SU-DHL-6 (cell line): ENCODE results near the gene ZFYVE21.

ENCODE experiments used
- H2AFZ ChIP-seq: fragments of 200-600 bp; sonication (generic); 2 replicates; pipeline ENCODE4 v1.6.1; 2014; ENCODE audit warnings: low read depth, mild to moderate bottlenecking, moderate library complexity, mixed read lengths, antibody characterized with exemption, low read length; ENCODE audit not compliant: severe bottlenecking
- H3F3A ChIP-seq: fragments of 200-600 bp; shearing (Covaris generic); 2 replicates; pipeline ENCODE4 v1.6.0; 2016; ENCODE audit warnings: antibody characterized with exemption, mild to moderate bottlenecking; ENCODE audit not compliant: insufficient read depth
- H3K27ac ChIP-seq: fragments of 200-600 bp; sonication (generic); 2 replicates; pipeline ENCODE4 v1.5.1; 2016; ENCODE audit warnings: low read depth, mild to moderate bottlenecking, low read length, moderate library complexity, mixed read lengths
- H3K27me3 ChIP-seq: fragments of 200-600 bp; sonication (generic), shearing (Covaris generic); 2 replicates; pipeline ENCODE4 v1.6.0; 2014; ENCODE audit warnings: mild to moderate bottlenecking, low read length
- H3K36me3 ChIP-seq: fragments of 200-600 bp; sonication (generic); 2 replicates; pipeline ENCODE4 v1.6.1; 2014; ENCODE audit warnings: mild to moderate bottlenecking, low read length, mixed read lengths
- H3K4me2 ChIP-seq: fragments of 300-600, 200-600 bp; shearing (Covaris generic), sonication (generic); 2 replicates; pipeline ENCODE4 v1.6.0; 2014; ENCODE audit warnings: low read length, low read depth, mild to moderate bottlenecking; ENCODE audit not compliant: poor library complexity, severe bottlenecking
- H3K4me3 ChIP-seq: fragments of 200-600 bp; sonication (generic); 2 replicates; pipeline ENCODE4 v1.5.1; 2014; ENCODE audit warnings: antibody characterized with exemption, low read length, mild to moderate bottlenecking, mixed read lengths; ENCODE audit not compliant: insufficient read depth, poor library complexity, severe bottlenecking
- H3K79me2 ChIP-seq: fragments of 200-600 bp; sonication (generic); 2 replicates; pipeline ENCODE4 v1.6.1; 2014; ENCODE audit warnings: mild to moderate bottlenecking, low read length, moderate library complexity; ENCODE audit not compliant: insufficient read depth
- H3K9ac ChIP-seq: fragments of 200-600 bp; sonication (generic); 2 replicates; pipeline ENCODE4 v1.7.0; 2014; ENCODE audit warnings: mild to moderate bottlenecking, low read length
- H3K9me2 ChIP-seq: fragments of 200-600 bp; sonication (generic); replicated peaks from 2 replicates; pipeline ENCODE4 v1.6.1; 2014; ENCODE audit warnings: low read length; ENCODE audit not compliant: insufficient read depth
- H3K9me3 ChIP-seq: fragments of 200-600 bp; sonication (generic); 2 replicates; pipeline ENCODE4 v1.6.1; 2014; ENCODE audit warnings: low read length, mixed read lengths; ENCODE audit not compliant: insufficient read depth
- H4K20me1 ChIP-seq: fragments of 200-600 bp; sonication (generic); 2 replicates; pipeline ENCODE4 v1.6.1; 2014; ENCODE audit warnings: low read depth, mild to moderate bottlenecking, antibody characterized with exemption, low read length, moderate library complexity, mixed read lengths
- EZH2phosphoT487 ChIP-seq: fragments of 200-600 bp; sonication (generic), shearing (Covaris generic); conservative IDR thresholded peaks from 2 replicates; pipeline ENCODE4 v1.6.1; 2018; ENCODE audit warnings: mild to moderate bottlenecking, antibody characterized with exemption, low read length, moderate library complexity, mixed read lengths
- TF ChIP-seq, protein P1 (sequence below): fragments of 200-600 bp; sonication (generic); IDR thresholded peaks from one replicate; pipeline ENCODE4 v1.5.1; 2017; ENCODE audit warnings: antibody characterized with exemption, mild to moderate bottlenecking, low read length, moderate library complexity; ENCODE audit not compliant: insufficient read depth, poor library complexity, severe bottlenecking

ZFYVE21 gene

DNA sequence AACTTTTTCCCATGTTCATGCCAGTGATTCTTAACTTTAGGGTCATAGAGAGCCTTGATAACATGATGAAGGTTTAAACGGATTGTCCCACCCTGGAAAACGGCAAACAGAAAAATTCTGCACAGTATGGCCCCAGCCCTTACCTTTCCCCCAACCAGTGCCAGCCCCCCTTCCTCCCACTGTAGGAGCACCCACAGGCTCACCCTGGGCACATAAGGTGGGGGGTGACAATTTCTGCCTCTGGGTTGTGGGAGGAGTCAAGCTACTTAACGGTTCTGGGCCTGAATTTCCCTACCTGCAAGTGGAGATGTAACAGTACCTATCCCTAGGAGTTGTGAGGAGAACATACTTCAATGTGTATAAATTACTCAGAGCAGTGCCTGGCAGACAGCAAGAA is 18.4 kb upstream of the ZFYVE21 start:
- no peaks in the 10 kb centered on the region for H3K36me3 ChIP-seq
- H3K9me3 ChIP-seq = no peaks in the 10 kb centered on the region
- H3K79me2 ChIP-seq = no peaks in the 10 kb centered on the region
- peaks cover 74% of the 10 kb centered on the region for H3F3A ChIP-seq
- H3K27ac ChIP-seq = peak overlapping the region; percentile 95
- TF ChIP-seq EZH2phosphoT487 = no peak
- TF ChIP-seq, protein P1, sequence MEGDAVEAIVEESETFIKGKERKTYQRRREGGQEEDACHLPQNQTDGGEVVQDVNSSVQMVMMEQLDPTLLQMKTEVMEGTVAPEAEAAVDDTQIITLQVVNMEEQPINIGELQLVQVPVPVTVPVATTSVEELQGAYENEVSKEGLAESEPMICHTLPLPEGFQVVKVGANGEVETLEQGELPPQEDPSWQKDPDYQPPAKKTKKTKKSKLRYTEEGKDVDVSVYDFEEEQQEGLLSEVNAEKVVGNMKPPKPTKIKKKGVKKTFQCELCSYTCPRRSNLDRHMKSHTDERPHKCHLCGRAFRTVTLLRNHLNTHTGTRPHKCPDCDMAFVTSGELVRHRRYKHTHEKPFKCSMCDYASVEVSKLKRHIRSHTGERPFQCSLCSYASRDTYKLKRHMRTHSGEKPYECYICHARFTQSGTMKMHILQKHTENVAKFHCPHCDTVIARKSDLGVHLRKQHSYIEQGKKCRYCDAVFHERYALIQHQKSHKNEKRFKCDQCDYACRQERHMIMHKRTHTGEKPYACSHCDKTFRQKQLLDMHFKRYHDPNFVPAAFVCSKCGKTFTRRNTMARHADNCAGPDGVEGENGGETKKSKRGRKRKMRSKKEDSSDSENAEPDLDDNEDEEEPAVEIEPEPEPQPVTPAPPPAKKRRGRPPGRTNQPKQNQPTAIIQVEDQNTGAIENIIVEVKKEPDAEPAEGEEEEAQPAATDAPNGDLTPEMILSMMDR = no peak
- no peaks in the 10 kb centered on the region for H4K20me1 ChIP-seq
- H3K4me2 ChIP-seq = peak overlapping the region; percentile 55
- H3K4me3 ChIP-seq = no peak overlapping the region
- no peak overlapping the region for H2AFZ ChIP-seq
- peak overlapping the region; percentile 51 for H3K9ac ChIP-seq
- H3K27me3 ChIP-seq = no peaks in the 10 kb centered on the region
- no peaks in the 10 kb centered on the region for H3K9me2 ChIP-seq

DNA sequence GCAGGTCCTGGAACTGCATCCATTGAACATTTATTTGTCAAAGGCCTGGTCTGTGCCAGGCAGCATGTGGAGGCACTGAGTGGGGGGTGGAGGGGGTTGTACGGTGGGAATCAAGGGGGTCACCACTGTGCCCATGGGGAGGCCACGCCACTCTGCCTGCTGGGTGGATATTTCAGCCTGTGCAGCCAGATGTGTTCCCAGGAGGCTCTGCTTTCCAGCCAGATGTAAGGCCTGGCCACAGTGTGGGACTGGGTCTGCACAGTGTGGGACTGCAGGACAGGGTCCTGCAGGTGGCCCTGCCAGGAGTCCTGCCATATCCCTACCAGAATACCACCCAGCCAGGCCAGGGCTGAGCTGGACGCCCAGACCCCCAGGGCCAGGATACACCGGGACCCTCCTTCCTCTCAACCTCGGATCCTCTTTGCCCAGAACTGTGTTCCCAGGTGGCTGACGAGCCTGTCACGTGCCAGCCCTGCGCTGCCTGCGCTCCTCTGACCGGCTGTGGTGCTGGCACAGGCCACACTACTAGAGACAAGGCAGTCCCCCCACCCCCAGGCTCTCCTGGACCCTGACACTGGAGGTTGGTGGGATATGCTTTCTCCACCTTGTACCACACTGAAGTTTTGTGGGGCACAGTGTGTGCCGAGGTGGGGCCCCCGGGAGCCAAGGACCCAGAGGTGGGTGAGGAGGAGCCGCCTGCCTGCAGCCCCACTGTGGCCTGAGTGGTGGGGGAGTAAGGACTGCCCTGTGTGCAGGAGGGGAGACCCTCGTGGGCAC is 17.8 kb upstream of the ZFYVE21 start:
- Histone ChIP-seq H3K79me2 (no peaks in the 10 kb centered on the region), H2AFZ (no peak overlapping the region), H3F3A (peaks cover 68% of the 10 kb centered on the region), H3K9ac (peak overlapping the region; percentile 51), H3K9me3 (no peaks in the 10 kb centered on the region), H3K27me3 (no peaks in the 10 kb centered on the region), H3K27ac (peak overlapping the region; percentile 95), H3K4me2 (peak overlapping the region; percentile 55), H3K4me3 (no peak overlapping the region), H3K9me2 (no peaks in the 10 kb centered on the region), H4K20me1 (no peaks in the 10 kb centered on the region), H3K36me3 (no peaks in the 10 kb centered on the region)
- TF ChIP-seq, protein P1 = no peak
- no peak for TF ChIP-seq EZH2phosphoT487

GRCh38 chr14:103698380-103699260 is 17.0 kb upstream of the ZFYVE21 start:
- peak overlapping the region; percentile 51 for H3K9ac ChIP-seq
- peak overlapping the region; percentile 55 for H3K4me2 ChIP-seq
- H3K27ac ChIP-seq = peak overlapping the region; percentile 95

More at GRCh38 chr14:103698380-103699260, 17.0 kb upstream of the ZFYVE21 start:
- Histone ChIP-seq H3K9me2 (no peaks in the 10 kb centered on the region), H3K27me3 (no peaks in the 10 kb centered on the region), H3K36me3 (no peaks in the 10 kb centered on the region), H3K9me3 (no peaks in the 10 kb centered on the region), H3K4me3 (no peak overlapping the region), H4K20me1 (no peaks in the 10 kb centered on the region), H2AFZ (no peak overlapping the region), H3F3A (peaks cover 67% of the 10 kb centered on the region), H3K79me2 (no peaks in the 10 kb centered on the region)
- TF ChIP-seq, protein P1 = no peak
- TF ChIP-seq EZH2phosphoT487 = no peak
